BLaER1 treated with 17β-estradiol and CSF1 and Interleukin-3, amounts not matched to agents 10 nM and 100 nM (cell line): ENCODE data around the gene FAM186B.
A peak's percentile ranks its signal among the peaks of the same experiment; 100 is the strongest.

Source experiments
- H3K27ac ChIP-seq, 11 experiments: shearing (Covaris generic); formaldehyde crosslinking; 2 replicates each; pipeline ENCODE4 v1.8.1; 2022
- H3K27me3 ChIP-seq, 11 experiments: shearing (Covaris generic); formaldehyde crosslinking; 2 replicates each; pipeline ENCODE4 v1.8.1; 2022
- H3K36me3 ChIP-seq, 11 experiments: shearing (Covaris generic); formaldehyde crosslinking; 2 replicates each; pipeline ENCODE4 v1.8.1; 2022
- H3K4me1 ChIP-seq, 10 experiments: shearing (Covaris generic); formaldehyde crosslinking; 2 replicates each; pipeline ENCODE4 v1.8.1; 2022
- H3K4me2 ChIP-seq, 11 experiments: shearing (Covaris generic); formaldehyde crosslinking; 2 replicates each; pipeline ENCODE4 v1.8.1; 2022
- H3K4me3 ChIP-seq, 10 experiments: shearing (Covaris generic); formaldehyde crosslinking; 2 replicates each; pipeline ENCODE4 v1.8.1; 2022
- H3K9ac ChIP-seq, 11 experiments: shearing (Covaris generic); formaldehyde crosslinking; 2 replicates each; pipeline ENCODE4 v1.8.1; 2022
- H3K9me3 ChIP-seq, 11 experiments: shearing (Covaris generic); formaldehyde crosslinking; replicated peaks in 1 of 11; 2 replicates each; pipeline ENCODE4 v1.8.1; 2022
- H4K20me1 ChIP-seq, 11 experiments: shearing (Covaris generic); formaldehyde crosslinking; 2 replicates each; pipeline ENCODE4 v1.8.1; 2022
- Cebpa-rat ChIP-seq, 11 experiments: shearing (Covaris generic); IDR thresholded peaks; 2 replicates each; pipeline ENCODE4 v1.8.1; 2022

The FAM186B gene

DNA sequence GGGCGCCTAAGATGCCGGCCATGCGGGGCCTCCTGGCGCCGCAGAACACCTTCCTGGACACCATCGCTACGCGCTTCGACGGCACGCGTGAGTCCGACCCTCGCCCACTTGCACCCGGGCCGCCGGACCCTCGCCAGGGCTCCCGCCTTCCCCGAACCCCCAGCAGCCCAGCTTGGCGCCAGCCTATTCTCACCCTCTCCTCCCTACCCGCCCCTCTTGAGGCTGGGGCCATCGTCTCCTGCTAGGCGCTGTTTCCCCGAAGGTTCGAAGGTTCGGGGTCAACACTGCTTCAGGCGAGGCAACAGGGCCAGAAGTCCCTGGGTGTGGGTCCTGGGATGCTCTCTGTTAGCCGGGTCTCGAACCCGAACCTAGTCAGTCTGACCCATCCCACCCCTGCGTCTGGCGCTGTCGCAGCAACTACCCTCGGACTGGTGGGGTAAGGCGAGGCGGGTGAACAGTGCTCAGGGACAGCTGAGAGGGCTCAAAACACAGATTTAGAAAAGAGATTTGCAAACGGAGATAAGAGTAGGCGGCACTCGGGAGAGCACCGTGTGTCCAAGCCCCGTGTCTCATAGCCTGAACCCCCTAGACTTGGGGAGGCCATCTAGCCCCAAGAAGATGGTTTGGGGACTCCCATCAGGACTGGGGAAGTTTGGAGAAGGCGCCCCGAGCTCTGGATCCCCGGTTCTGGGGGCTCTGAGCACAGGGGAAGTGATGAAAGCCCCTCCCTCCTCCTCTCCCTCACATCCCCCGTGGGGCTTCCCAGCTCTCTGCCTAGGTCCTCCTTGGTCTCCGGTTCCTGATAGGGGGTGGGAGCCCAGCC is 65.8 kb downstream of the FAM186B start:
- no peaks in the 10 kb centered on the region for H3K36me3 ChIP-seq
- H4K20me1 ChIP-seq = peaks cover 0 to 60% (median 38%) of the 10 kb centered on the region in 11 experiments; a peak in 18 of 22 replicates
- peak overlapping the region; percentile 51 to 71 (median 58); a peak in 19 of 20 replicates for H3K4me3 ChIP-seq
- H3K9ac ChIP-seq = peak overlapping the region in 5 of 11 experiments; percentile 13 to 61 (median 41); a peak in 4 of 22 replicates
- TF ChIP-seq Cebpa-rat (IDR thresholded peaks at IDR 0.05) = no peak
- H3K4me1 ChIP-seq = peaks cover 24 to 54% (median 48%) of the 10 kb centered on the region in 10 experiments; a peak in 19 of 20 replicates
- H3K27me3 ChIP-seq = peaks cover 66 to 81% (median 76%) of the 10 kb centered on the region in 11 experiments
- peak overlapping the region; percentile 76 to 100 (median 94) for H3K4me2 ChIP-seq
- H3K27ac ChIP-seq = peak overlapping the region in 1 of 11 experiments; percentile 25; a peak in 1 of 22 replicates
- H3K9me3 ChIP-seq = no peaks in the 10 kb centered on the region

- no peak for TF ChIP-seq Cebpa-rat (IDR thresholded peaks at IDR 0.05)
- Histone ChIP-seq H3K9ac (peak within 1 kb of the TSS in 10 of 11 experiments; percentile 13 to 66 (median 48); a peak in 17 of 22 replicates), H3K4me3 (peak within 1 kb of the TSS; percentile 51 to 71 (median 58)), H3K4me1 (peaks cover 24 to 54% (median 49%) of the 10 kb centered on the region in 10 experiments; a peak in 19 of 20 replicates), H3K36me3 (no peaks in the 10 kb centered on the region), H3K27me3 (peaks cover 72 to 90% (median 82%) of the 10 kb centered on the region in 11 experiments), H3K27ac (peak within 1 kb of the TSS in 1 of 11 experiments; percentile 25; a peak in 1 of 22 replicates), H4K20me1 (peaks cover 0 to 66% (median 38%) of the 10 kb centered on the region in 11 experiments; a peak in 18 of 22 replicates), H3K9me3 (no peaks in the 10 kb centered on the region), H3K4me2 (peak within 1 kb of the TSS; percentile 76 to 100 (median 94))
Observed at GRCh38 chr12:49538510-49539403, 66.7 kb downstream of the FAM186B start, which contains the start of gene KCNH3. TSS of gene KCNH3 (plus strand) at chr12:49539030. CDS start at chr12:49539417, 387 bp downstream.

DNA sequence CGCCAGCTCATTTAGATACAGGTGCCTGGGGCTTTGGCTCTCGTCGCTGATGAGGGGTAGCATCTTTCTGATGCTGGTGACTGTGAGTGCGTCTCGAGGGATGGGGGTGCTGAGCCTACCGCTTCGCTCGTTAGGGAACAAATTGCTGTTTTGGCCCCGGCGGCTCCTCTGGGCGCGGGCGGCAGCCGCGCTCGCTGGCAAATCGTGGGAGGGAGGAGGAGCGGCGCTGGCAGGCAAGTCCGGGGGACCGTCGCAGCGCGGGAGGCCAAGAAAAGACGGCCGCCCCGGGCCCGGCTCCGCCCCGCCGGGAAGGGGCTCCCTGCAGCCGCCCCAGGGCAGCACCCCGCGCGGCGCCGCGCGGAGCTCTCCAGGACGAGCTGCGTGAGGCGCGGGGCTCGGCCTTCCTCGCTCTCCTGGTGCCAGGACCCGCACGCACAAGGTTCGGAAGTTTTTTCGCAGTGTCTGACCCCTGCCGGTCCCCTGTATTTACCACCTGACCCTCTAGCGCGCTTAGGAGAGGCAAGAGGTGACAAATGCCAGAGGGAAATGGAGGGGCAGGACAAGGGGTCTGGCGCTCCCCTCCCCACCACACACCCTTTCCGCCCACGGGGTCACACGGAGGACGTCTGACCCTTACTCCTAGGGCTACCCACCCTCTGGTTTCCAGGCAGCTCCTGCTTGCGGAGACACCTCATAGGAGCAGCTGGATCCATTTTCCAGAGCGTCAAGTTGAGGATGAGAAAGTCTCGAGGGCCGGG is 67.5 kb downstream of the FAM186B start:
- Histone ChIP-seq H3K36me3 (no peaks in the 10 kb centered on the region), H3K27ac (no peak overlapping the region), H4K20me1 (peaks cover 0 to 66% (median 38%) of the 10 kb centered on the region in 11 experiments; a peak in 18 of 22 replicates), H3K9ac (peak overlapping the region in 9 of 11 experiments; percentile 13 to 66 (median 49); a peak in 16 of 22 replicates), H3K27me3 (peaks cover 72 to 97% (median 82%) of the 10 kb centered on the region in 11 experiments), H3K9me3 (no peaks in the 10 kb centered on the region), H3K4me2 (peak overlapping the region; percentile 76 to 100 (median 94)), H3K4me1 (peaks cover 24 to 54% (median 45%) of the 10 kb centered on the region in 10 experiments; a peak in 19 of 20 replicates), H3K4me3 (peak overlapping the region; percentile 51 to 71 (median 58))
- no peak for TF ChIP-seq Cebpa-rat (IDR thresholded peaks at IDR 0.05)
